Activated naive CD8-positive, alpha-beta T cell treated with anti-CD3 and anti-CD28 coated beads, Interleukin-2, amount 50 U/mL, for 24 hours (primary cell): ENCODE measurements around the gene PSEN2.
"Not testable (repeated sequence)": the region's sequence is repeated elsewhere in the genome, so short reads cannot be mapped to it uniquely, and the experiment has no call there.

Source experiments
- ATAC-seq: fragments of 150-1000 bp; cut with Tn5 transposase; one replicate; pipeline ENCODE4 v1.10.0; 2021
- DNase-seq: peaks from one replicate; pipeline ENCODE4 v3.0.0; 2021
- H3K27ac Mint-ChIP-seq: one replicate; pipeline ENCODE4 v1.8.0; 2021; ENCODE audit warnings: mild to moderate bottlenecking, mixed read lengths
- H3K27me3 Mint-ChIP-seq: one replicate; pipeline ENCODE4 v1.8.0; 2021; ENCODE audit warnings: mixed read lengths
- H3K36me3 Mint-ChIP-seq: one replicate; pipeline ENCODE4 v1.8.0; 2021; ENCODE audit warnings: low read depth, mixed read lengths
- H3K4me1 Mint-ChIP-seq: one replicate; pipeline ENCODE4 v1.8.0; 2021; ENCODE audit warnings: mixed read lengths
- H3K4me3 Mint-ChIP-seq: one replicate; pipeline ENCODE4 v1.8.0; 2021; ENCODE audit warnings: mild to moderate bottlenecking, moderate library complexity, mixed read lengths
- H3K9me3 Mint-ChIP-seq: one replicate; pipeline ENCODE4 v1.8.0; 2021; ENCODE audit warnings: mixed read lengths

PSEN2 gene

GRCh38 chr1:226870401-226871279 is at the start of gene PSEN2:
Gene PSEN2, plus strand, starts transcription at chr1:226870616. Its CDS starts 11,292 bp downstream, at chr1:226881908.
- H3K27ac Mint-ChIP-seq: no peak within 1 kb of the TSS
- ATAC-seq: peak; percentile 91
- DNase-seq: peak; percentile 74
- H3K9me3 Mint-ChIP-seq: no peaks in the 10 kb centered on the region
- H3K36me3 Mint-ChIP-seq: no peaks in the 10 kb centered on the region
- H3K4me3 Mint-ChIP-seq: peak within 1 kb of the TSS; percentile 73
- peaks cover 11% of the 10 kb centered on the region for H3K4me1 Mint-ChIP-seq
- peaks cover 28% of the 10 kb centered on the region for H3K27me3 Mint-ChIP-seq

GRCh38 chr1:226820941-226821718 is 49.3 kb upstream of the PSEN2 start:
- no peak overlapping the region for H3K4me3 Mint-ChIP-seq
- no peaks in the 10 kb centered on the region for H3K9me3 Mint-ChIP-seq
- peaks cover 6% of the 10 kb centered on the region for H3K4me1 Mint-ChIP-seq
- no peak overlapping the region for H3K27ac Mint-ChIP-seq
- H3K36me3 Mint-ChIP-seq: no peaks in the 10 kb centered on the region
- ATAC-seq: no peak
- no peaks in the 10 kb centered on the region for H3K27me3 Mint-ChIP-seq
- DNase-seq: no peak

GRCh38 chr1:226821719-226822085 is 48.7 kb upstream of the PSEN2 start:
- H3K27ac Mint-ChIP-seq: no peak overlapping the region
- H3K9me3 Mint-ChIP-seq: no peaks in the 10 kb centered on the region

GRCh38 chr1:226823643-226824042 is 46.8 kb upstream of the PSEN2 start:
- no peaks in the 10 kb centered on the region for H3K9me3 Mint-ChIP-seq
- no peak overlapping the region for H3K27ac Mint-ChIP-seq
- ATAC-seq (no peak), DNase-seq (no peak)
- H3K4me1 Mint-ChIP-seq: peaks cover 22% of the 10 kb centered on the region
- no peaks in the 10 kb centered on the region for H3K27me3 Mint-ChIP-seq
- H3K36me3 Mint-ChIP-seq: no peaks in the 10 kb centered on the region
- H3K4me3 Mint-ChIP-seq: no peak overlapping the region

More at GRCh38 chr1:226821719-226822085, 48.7 kb upstream of the PSEN2 start:
- no peak for DNase-seq
- Mint-ChIP-seq H3K27me3 (no peaks in the 10 kb centered on the region), H3K4me3 (no peak overlapping the region), H3K36me3 (no peaks in the 10 kb centered on the region), H3K4me1 (peaks cover 7% of the 10 kb centered on the region)
- ATAC-seq: no peak

- no peaks in the 10 kb centered on the region for H3K36me3 Mint-ChIP-seq
- no peaks in the 10 kb centered on the region for H3K9me3 Mint-ChIP-seq
- ATAC-seq (no peak), DNase-seq (no peak)
- no peak overlapping the region for H3K27ac Mint-ChIP-seq
- H3K4me3 Mint-ChIP-seq: no peak overlapping the region
- no peaks in the 10 kb centered on the region for H3K27me3 Mint-ChIP-seq
- peaks cover 22% of the 10 kb centered on the region for H3K4me1 Mint-ChIP-seq
These were observed 45.2 kb upstream of the PSEN2 start for GRCh38 chr1:226825037-226825745.

GRCh38 chr1:226825746-226826100 is 44.7 kb upstream of the PSEN2 start:
- Mint-ChIP-seq H3K36me3 (no peaks in the 10 kb centered on the region), H3K27me3 (no peaks in the 10 kb centered on the region), H3K9me3 (no peaks in the 10 kb centered on the region), H3K27ac (no peak overlapping the region), H3K4me1 (peaks cover 26% of the 10 kb centered on the region), H3K4me3 (no peak overlapping the region)
- ATAC-seq (no peak), DNase-seq (no peak)

- Mint-ChIP-seq H3K4me3 (no peak overlapping the region), H3K27ac (peak overlapping the region; percentile 95)
These were observed 43.7 kb upstream of the PSEN2 start for GRCh38 chr1:226826479-226827261.

GRCh38 chr1:226827458-226827857 is 43.0 kb upstream of the PSEN2 start:
- ATAC-seq (no peak), DNase-seq (peak; percentile 20)
- Mint-ChIP-seq H3K4me1 (peaks cover 29% of the 10 kb centered on the region), H3K9me3 (no peaks in the 10 kb centered on the region), H3K27ac (peak overlapping the region; percentile 95), H3K36me3 (no peaks in the 10 kb centered on the region), H3K4me3 (peak overlapping the region; percentile 55), H3K27me3 (no peaks in the 10 kb centered on the region)

More at GRCh38 chr1:226826479-226827261, 43.7 kb upstream of the PSEN2 start:
- ATAC-seq (no peak), DNase-seq (no peak)
- Mint-ChIP-seq H3K4me1 (peaks cover 29% of the 10 kb centered on the region), H3K9me3 (no peaks in the 10 kb centered on the region), H3K36me3 (no peaks in the 10 kb centered on the region), H3K27me3 (no peaks in the 10 kb centered on the region)

- Mint-ChIP-seq H3K4me1 (peaks cover 29% of the 10 kb centered on the region), H3K27me3 (no peaks in the 10 kb centered on the region), H3K27ac (peak overlapping the region; percentile 95), H3K9me3 (no peaks in the 10 kb centered on the region), H3K4me3 (peak overlapping the region; percentile 57), H3K36me3 (no peaks in the 10 kb centered on the region)
- DNase-seq (peak; percentile 98), ATAC-seq (peak; percentile 98)
These were observed 42.4 kb upstream of the PSEN2 start for GRCh38 chr1:226827968-226828513.

- H3K27ac Mint-ChIP-seq: no peak overlapping the region
- H3K9me3 Mint-ChIP-seq: no peaks in the 10 kb centered on the region
- no peak for ATAC-seq
- no peak for DNase-seq
- no peaks in the 10 kb centered on the region for H3K36me3 Mint-ChIP-seq
- peaks cover 29% of the 10 kb centered on the region for H3K4me1 Mint-ChIP-seq
- no peak overlapping the region for H3K4me3 Mint-ChIP-seq
- no peaks in the 10 kb centered on the region for H3K27me3 Mint-ChIP-seq
These were observed 41.3 kb upstream of the PSEN2 start for GRCh38 chr1:226829105-226829504.

GRCh38 chr1:226831953-226832352 is 38.5 kb upstream of the PSEN2 start:
- DNase-seq (no peak), ATAC-seq (no peak)
- no peak overlapping the region for H3K4me3 Mint-ChIP-seq
- no peaks in the 10 kb centered on the region for H3K27me3 Mint-ChIP-seq
- peaks cover 20% of the 10 kb centered on the region for H3K4me1 Mint-ChIP-seq
- no peaks in the 10 kb centered on the region for H3K36me3 Mint-ChIP-seq
- H3K27ac Mint-ChIP-seq: no peak overlapping the region
- H3K9me3 Mint-ChIP-seq: no peaks in the 10 kb centered on the region

GRCh38 chr1:226832613-226833012 is 37.8 kb upstream of the PSEN2 start:
- no peaks in the 10 kb centered on the region for H3K27me3 Mint-ChIP-seq
- DNase-seq (no peak), ATAC-seq (no peak)
- H3K4me3 Mint-ChIP-seq: no peak overlapping the region
- H3K4me1 Mint-ChIP-seq: peaks cover 13% of the 10 kb centered on the region
- no peaks in the 10 kb centered on the region for H3K9me3 Mint-ChIP-seq
- H3K36me3 Mint-ChIP-seq: no peaks in the 10 kb centered on the region
- no peak overlapping the region for H3K27ac Mint-ChIP-seq

- H3K9me3 Mint-ChIP-seq, H3K27ac Mint-ChIP-seq: not testable (repeated sequence)
These were observed 36.2 kb upstream of the PSEN2 start for GRCh38 chr1:226834179-226834578.

GRCh38 chr1:226835396-226835795 is 35.0 kb upstream of the PSEN2 start:
- H3K27me3 Mint-ChIP-seq, H3K9me3 Mint-ChIP-seq, H3K4me3 Mint-ChIP-seq, H3K36me3 Mint-ChIP-seq, H3K27ac Mint-ChIP-seq, DNase-seq, H3K4me1 Mint-ChIP-seq, ATAC-seq: not testable (repeated sequence)

More at GRCh38 chr1:226834179-226834578, 36.2 kb upstream of the PSEN2 start:
- DNase-seq, ATAC-seq, H3K4me3 Mint-ChIP-seq, H3K36me3 Mint-ChIP-seq, H3K27me3 Mint-ChIP-seq, H3K4me1 Mint-ChIP-seq: not testable (repeated sequence)
